Central memory CD8-positive, alpha-beta T cell (primary cell): ENCODE results near the gene SP110.
"Not testable (repeated sequence)": the region's sequence is repeated elsewhere in the genome, so short reads cannot be mapped to it uniquely, and the experiment has no call there.

Source experiments
- ATAC-seq: fragments of 150-1000 bp; cut with Tn5 transposase; replicated peaks from 2 replicates; pipeline ENCODE4 v1.10.0; 2022; ENCODE audit warnings: mild to moderate bottlenecking, moderate FRiP score, moderate number of reproducible peaks; ENCODE audit not compliant: poor library complexity, severe bottlenecking; ENCODE audit errors: extremely low read depth
- DNase-seq, 2 donors: peaks; one replicate each; pipeline ENCODE4 v3.0.0; 2021; ENCODE audit warnings: low spot score in 2 of 2
- H3K27ac Mint-ChIP-seq: one replicate; pipeline ENCODE4 v1.8.0; 2022; ENCODE audit warnings: low read depth, mild to moderate bottlenecking, moderate library complexity, mixed read lengths
- H3K27me3 Mint-ChIP-seq: one replicate; pipeline ENCODE4 v1.8.0; 2022; ENCODE audit warnings: mixed read lengths
- H3K36me3 Mint-ChIP-seq: one replicate; pipeline ENCODE4 v1.8.0; 2022; ENCODE audit warnings: mild to moderate bottlenecking, moderate library complexity, mixed read lengths; ENCODE audit not compliant: insufficient read depth
- H3K4me1 Mint-ChIP-seq: one replicate; pipeline ENCODE4 v1.8.0; 2022; ENCODE audit warnings: mixed read lengths
- H3K4me3 Mint-ChIP-seq: one replicate; pipeline ENCODE4 v1.8.0; 2022; ENCODE audit warnings: mild to moderate bottlenecking, moderate library complexity, mixed read lengths
- H3K9me3 Mint-ChIP-seq: one replicate; pipeline ENCODE4 v1.8.0; 2022; ENCODE audit warnings: mixed read lengths

SP110 gene

GRCh38 chr2:230244211-230244610, 24.4 kb upstream of the SP110 start:
- Mint-ChIP-seq H3K4me1 (no peaks in the 10 kb centered on the region), H3K27ac (no peak overlapping the region), H3K36me3 (peaks cover 15% of the 10 kb centered on the region), H3K9me3 (no peaks in the 10 kb centered on the region), H3K4me3 (no peak overlapping the region), H3K27me3 (no peaks in the 10 kb centered on the region)
- DNase-seq (no peak), ATAC-seq (no peak)

GRCh38 chr2:230234845-230235244, 15.1 kb upstream of the SP110 start:
- peaks cover 27% of the 10 kb centered on the region for H3K36me3 Mint-ChIP-seq
- DNase-seq (no peak), ATAC-seq (no peak)
- no peak overlapping the region for H3K4me3 Mint-ChIP-seq
- no peaks in the 10 kb centered on the region for H3K27me3 Mint-ChIP-seq
- H3K9me3 Mint-ChIP-seq = peaks cover 7% of the 10 kb centered on the region
- no peak overlapping the region for H3K27ac Mint-ChIP-seq
- H3K4me1 Mint-ChIP-seq = peaks cover 39% of the 10 kb centered on the region

GRCh38 chr2:230234122-230234722, 14.4 kb upstream of the SP110 start:
- no peak for ATAC-seq
- peaks cover 27% of the 10 kb centered on the region for H3K36me3 Mint-ChIP-seq
- peaks cover 7% of the 10 kb centered on the region for H3K9me3 Mint-ChIP-seq
- H3K27me3 Mint-ChIP-seq = no peaks in the 10 kb centered on the region
- no peak for DNase-seq
- peaks cover 41% of the 10 kb centered on the region for H3K4me1 Mint-ChIP-seq
- no peak overlapping the region for H3K4me3 Mint-ChIP-seq
- H3K27ac Mint-ChIP-seq = no peak overlapping the region

GRCh38 chr2:230231251-230231650, 11.5 kb upstream of the SP110 start:
- Mint-ChIP-seq H3K4me3 (peak overlapping the region; percentile 26), H3K36me3 (peaks cover 19% of the 10 kb centered on the region), H3K27ac (no peak overlapping the region)

GRCh38 chr2:230230496-230231200, 10.9 kb upstream of the SP110 start:
- peaks cover 7% of the 10 kb centered on the region for H3K9me3 Mint-ChIP-seq
- peaks cover 72% of the 10 kb centered on the region for H3K4me1 Mint-ChIP-seq
- ATAC-seq (no peak), DNase-seq (no peak)
- peak overlapping the region; percentile 19 for H3K27ac Mint-ChIP-seq
- H3K4me3 Mint-ChIP-seq = peak overlapping the region; percentile 26
- no peaks in the 10 kb centered on the region for H3K27me3 Mint-ChIP-seq
- H3K36me3 Mint-ChIP-seq = peaks cover 19% of the 10 kb centered on the region

More at GRCh38 chr2:230231251-230231650, 11.5 kb upstream of the SP110 start:
- Mint-ChIP-seq H3K27me3 (no peaks in the 10 kb centered on the region), H3K9me3 (peaks cover 7% of the 10 kb centered on the region), H3K4me1 (peaks cover 66% of the 10 kb centered on the region)
- ATAC-seq = no peak
- no peak for DNase-seq

GRCh38 chr2:230230087-230230486, 10.3 kb upstream of the SP110 start:
- no peak overlapping the region for H3K27ac Mint-ChIP-seq
- peaks cover 7% of the 10 kb centered on the region for H3K9me3 Mint-ChIP-seq
- peaks cover 22% of the 10 kb centered on the region for H3K36me3 Mint-ChIP-seq
- peak overlapping the region; percentile 83 for H3K4me3 Mint-ChIP-seq
- no peak for ATAC-seq
- DNase-seq = no peak
- peaks cover 75% of the 10 kb centered on the region for H3K4me1 Mint-ChIP-seq
- H3K27me3 Mint-ChIP-seq = no peaks in the 10 kb centered on the region

- peak overlapping the region; percentile 97 for H3K27ac Mint-ChIP-seq
- peak overlapping the region; percentile 83 for H3K4me3 Mint-ChIP-seq
- H3K27me3 Mint-ChIP-seq = no peaks in the 10 kb centered on the region
- ATAC-seq (no peak), DNase-seq (no peak)
- peaks cover 22% of the 10 kb centered on the region for H3K36me3 Mint-ChIP-seq
- H3K4me1 Mint-ChIP-seq = peaks cover 76% of the 10 kb centered on the region
- peaks cover 7% of the 10 kb centered on the region for H3K9me3 Mint-ChIP-seq
Measured at GRCh38 chr2:230227216-230227615, 7.4 kb upstream of the SP110 start.

GRCh38 chr2:230226051-230226551, 6.3 kb upstream of the SP110 start:
- peaks cover 6% of the 10 kb centered on the region for H3K9me3 Mint-ChIP-seq
- ATAC-seq (peak; percentile 64), DNase-seq (no peak)
- peaks cover 20% of the 10 kb centered on the region for H3K36me3 Mint-ChIP-seq
- H3K27me3 Mint-ChIP-seq = no peaks in the 10 kb centered on the region
- H3K4me1 Mint-ChIP-seq = peaks cover 72% of the 10 kb centered on the region
- H3K27ac Mint-ChIP-seq = peak overlapping the region; percentile 97
- H3K4me3 Mint-ChIP-seq = peak overlapping the region; percentile 83

GRCh38 chr2:230225486-230225885, 5.7 kb upstream of the SP110 start, which contains the start of gene SP140:
Gene SP140, plus strand, starts transcription at chr2:230225736. Its CDS starts 109 bp downstream, at chr2:230225845.
- peak; percentile 45 to 75 for DNase-seq
- peak within 1 kb of the TSS; percentile 97 for H3K27ac Mint-ChIP-seq

GRCh38 chr2:230224458-230224857, 4.7 kb upstream of the SP110 start:
- no peaks in the 10 kb centered on the region for H3K9me3 Mint-ChIP-seq
- H3K36me3 Mint-ChIP-seq = peaks cover 22% of the 10 kb centered on the region
- H3K27me3 Mint-ChIP-seq = no peaks in the 10 kb centered on the region
- peaks cover 69% of the 10 kb centered on the region for H3K4me1 Mint-ChIP-seq
- H3K27ac Mint-ChIP-seq = peak overlapping the region; percentile 97
- ATAC-seq = no peak
- H3K4me3 Mint-ChIP-seq = peak overlapping the region; percentile 83
- no peak for DNase-seq

More at GRCh38 chr2:230225486-230225885, 5.7 kb upstream of the SP110 start, which contains the start of gene SP140:
- no peaks in the 10 kb centered on the region for H3K27me3 Mint-ChIP-seq
- peak within 1 kb of the TSS; percentile 83 for H3K4me3 Mint-ChIP-seq
- H3K9me3 Mint-ChIP-seq = peaks cover under 1% of the 10 kb centered on the region
- peaks cover 16% of the 10 kb centered on the region for H3K36me3 Mint-ChIP-seq
- H3K4me1 Mint-ChIP-seq = peaks cover 66% of the 10 kb centered on the region
- peak; percentile 94 for ATAC-seq

GRCh38 chr2:230222829-230223228, 3.0 kb upstream of the SP110 start:
- ATAC-seq, DNase-seq, H3K27me3 Mint-ChIP-seq, H3K4me3 Mint-ChIP-seq, H3K9me3 Mint-ChIP-seq, H3K27ac Mint-ChIP-seq: not testable (repeated sequence)
- Mint-ChIP-seq H3K4me1 (peaks cover 68% of the 10 kb centered on the region), H3K36me3 (peaks cover 25% of the 10 kb centered on the region)

GRCh38 chr2:230221493-230221892, 1.7 kb upstream of the SP110 start:
- Mint-ChIP-seq H3K4me1 (peaks cover 70% of the 10 kb centered on the region), H3K4me3 (no peak overlapping the region), H3K27me3 (no peaks in the 10 kb centered on the region), H3K9me3 (no peaks in the 10 kb centered on the region), H3K27ac (no peak overlapping the region), H3K36me3 (peaks cover 21% of the 10 kb centered on the region)
- DNase-seq (no peak), ATAC-seq (no peak)
